Left kidney (tissue), 2 donors: ENCODE data around the gene SHLD1. TPM values are rescaled to one million over a fixed set of nuclear protein-coding genes. Genes with fewer than 3 reads are reported as not detected.
"Not testable (repeated sequence)": the region's sequence is repeated elsewhere in the genome, so short reads cannot be mapped to it uniquely, and the experiment has no call there.

Source experiments
- DNase-seq: peaks from one replicate; pipeline ENCODE4 v3.0.0-alpha.2; 2013
- polyA plus RNA-seq: library from polyadenylated mRNA; unstranded; fragments of 120-200 nt; gene quantifications from one replicate; pipeline ENCODE4 v1.2.1, GENCODE V29; 2013; ENCODE audit not compliant: insufficient read length

SHLD1 gene
- polyA plus RNA-seq, 1 donor, result 7.6 TPM

- DNase-seq, result no peak
Measured at GRCh38 chr20:5731753-5732366, 18.3 kb upstream of the SHLD1 start.

- no peak for DNase-seq
Measured at GRCh38 chr20:5734602-5735001, 15.6 kb upstream of the SHLD1 start.

GRCh38 chr20:5735845-5736510 lies 14.2 kb upstream of the SHLD1 start:
- peak; percentile 67 for DNase-seq

- no peak for DNase-seq
Measured at GRCh38 chr20:5737619-5737953, 12.6 kb upstream of the SHLD1 start.

GRCh38 chr20:5737966-5738365 lies 12.2 kb upstream of the SHLD1 start:
- DNase-seq, result no peak

GRCh38 chr20:5740643-5741042 lies 9.6 kb upstream of the SHLD1 start:
- not testable (repeated sequence) for DNase-seq

- DNase-seq, result no peak
Measured at GRCh38 chr20:5741089-5741488, 9.1 kb upstream of the SHLD1 start.

GRCh38 chr20:5742041-5742440 lies 8.2 kb upstream of the SHLD1 start:
- DNase-seq, result no peak

GRCh38 chr20:5745416-5746030 lies 4.7 kb upstream of the SHLD1 start:
- DNase-seq, result no peak

GRCh38 chr20:5746064-5746463 lies 4.1 kb upstream of the SHLD1 start:
- no peak for DNase-seq

- no peak for DNase-seq
Measured at GRCh38 chr20:5748246-5748645, 2.0 kb upstream of the SHLD1 start.

- DNase-seq, result not testable (repeated sequence)
Measured at GRCh38 chr20:5749512-5749951, 669 bp upstream of the SHLD1 start.

GRCh38 chr20:5751856-5752255 lies 1.7 kb downstream of the SHLD1 start:
- no peak for DNase-seq

GRCh38 chr20:5753814-5754213 lies 3.6 kb downstream of the SHLD1 start:
- DNase-seq, result no peak

GRCh38 chr20:5757949-5758348 lies 7.7 kb downstream of the SHLD1 start:
- DNase-seq, result no peak

- no peak for DNase-seq
Measured at GRCh38 chr20:5766085-5766764, 16.0 kb downstream of the SHLD1 start.

- no peak for DNase-seq
Measured at GRCh38 chr20:5767493-5768098, 17.4 kb downstream of the SHLD1 start.

GRCh38 chr20:5770231-5770986 lies 20.2 kb downstream of the SHLD1 start:
- DNase-seq, result no peak

- no peak for DNase-seq
Measured at GRCh38 chr20:5770987-5771318, 20.8 kb downstream of the SHLD1 start.

- DNase-seq, result no peak
Measured at GRCh38 chr20:5772704-5773103, 22.5 kb downstream of the SHLD1 start.

GRCh38 chr20:5773589-5773988 lies 23.4 kb downstream of the SHLD1 start:
- no peak for DNase-seq

GRCh38 chr20:5776077-5776476 lies 25.9 kb downstream of the SHLD1 start:
- no peak for DNase-seq
